Measurements from ENCODE around the gene TARM1.
"Not testable (repeated sequence)": the region's sequence is repeated elsewhere in the genome, so short reads cannot be mapped to it uniquely, and the experiment has no call there.

The TARM1 gene

GRCh38 chr19:54099903-54100255 lies 18.7 kb upstream of the TARM1 start:
- not testable (repeated sequence) for DNase-seq (ENCODE audit: low read depth in 2 of 2)

- no peak for DNase-seq (ENCODE audit: low read depth in 2 of 2)
These were observed 18.2 kb upstream of the TARM1 start for GRCh38 chr19:54099190-54099902.

- no peak for DNase-seq (ENCODE audit: low read depth in 2 of 2)
These were observed 15.5 kb upstream of the TARM1 start for GRCh38 chr19:54096617-54097106.

- DNase-seq (ENCODE audit: low read depth in 2 of 2), result not testable (repeated sequence)
These were observed 14.9 kb upstream of the TARM1 start for GRCh38 chr19:54095859-54096616.

GRCh38 chr19:54095136-54095858 lies 14.1 kb upstream of the TARM1 start:
- DNase-seq (ENCODE audit: low read depth in 2 of 2), result no peak

GRCh38 chr19:54094426-54095000 lies 13.3 kb upstream of the TARM1 start:
- no peak for DNase-seq (ENCODE audit: low read depth in 2 of 2)

GRCh38 chr19:54084410-54084809 lies 3.2 kb upstream of the TARM1 start:
- DNase-seq (ENCODE audit: low read depth in 2 of 2), result no peak

GRCh38 chr19:54077334-54077733 lies 3.8 kb downstream of the TARM1 start:
- DNase-seq (ENCODE audit: low read depth in 2 of 2), result no peak

- DNase-seq (ENCODE audit: low read depth in 2 of 2), result no peak
These were observed 6.3 kb downstream of the TARM1 start for GRCh38 chr19:54074851-54075250.

- DNase-seq (ENCODE audit: low read depth in 2 of 2), result no peak
These were observed 7.3 kb downstream of the TARM1 start for GRCh38 chr19:54073829-54074228.

GRCh38 chr19:54069470-54069869 lies 11.7 kb downstream of the TARM1 start:
- DNase-seq (ENCODE audit: low read depth in 2 of 2), result no peak

- no peak for DNase-seq (ENCODE audit: low read depth in 2 of 2)
These were observed 17.6 kb downstream of the TARM1 start, which contains the start of gene VSTM1 for GRCh38 chr19:54063350-54064116. Gene VSTM1 (minus strand): TSS chr19:54063897. CDS start chr19:54063777, 120 bp downstream.

- DNase-seq (ENCODE audit: low read depth in 2 of 2), result no peak
These were observed 18.5 kb downstream of the TARM1 start for GRCh38 chr19:54062643-54063042.

- DNase-seq (ENCODE audit: low read depth in 2 of 2), result no peak
These were observed 33.5 kb downstream of the TARM1 start for GRCh38 chr19:54047616-54048015.

GRCh38 chr19:54045771-54046170 lies 35.4 kb downstream of the TARM1 start:
- no peak for DNase-seq (ENCODE audit: low read depth in 2 of 2)

GRCh38 chr19:54042989-54043388 lies 38.2 kb downstream of the TARM1 start:
- no peak for DNase-seq (ENCODE audit: low read depth in 2 of 2)

GRCh38 chr19:54041969-54042606 lies 39.1 kb downstream of the TARM1 start:
- DNase-seq (ENCODE audit: low read depth in 2 of 2), result no peak

GRCh38 chr19:54040003-54040402 lies 41.2 kb downstream of the TARM1 start:
- DNase-seq (ENCODE audit: low read depth in 2 of 2), result no peak

- not testable (repeated sequence) for DNase-seq (ENCODE audit: low read depth in 2 of 2)
These were observed 44.6 kb downstream of the TARM1 start for GRCh38 chr19:54036542-54036941.

Measured in stimulated activated CD4-positive, alpha-beta T cell treated with anti-CD3 and anti-CD28 coated beads, Interleukin-1b, Interleukin-23, amount 100 ng/mL, for 1 hour (primary cell).